Measurements from ENCODE around the gene IQGAP2. TPM values are rescaled to one million over a fixed set of nuclear protein-coding genes. Genes with fewer than 3 reads are reported as not detected.

IQGAP2 gene
- total and polyA plus RNA-seq, 9 of the 15 experiments (the other 6 are each of a cell fraction or from before 2014, with no cell fraction given), result 8.7 to 23.2 (median 17.4) TPM

GRCh38 chr5:76363352-76364225 is 39.5 kb upstream of the IQGAP2 start (continued):
- TF ChIP-seq PKNOX1 (IDR thresholded peaks at IDR 0.05) (peak; percentile 96), RBM15 (IDR thresholded peaks at IDR 0.05; ENCODE audit: insufficient read depth, low read length) (no peak), NCOA1 (IDR thresholded peaks at IDR 0.05; ENCODE audit: low read depth) (peak; percentile 52; the same call in 1 of the 2 replicates), UBTF (IDR thresholded peaks at IDR 0.05; ENCODE audit: borderline replicate concordance in 1 of 2, low read depth in 2 of 2, low read length in 2 of 2) (0 out of 4 replicates have a peak, but pooled peaks of 1 of the 2 experiments have one; percentile 67), CREM (IDR thresholded peaks at IDR 0.05; ENCODE audit: low read depth) (peak; percentile 16; the same call in 1 of the 2 replicates), JUND (IDR thresholded peaks at IDR 0.05; ENCODE audit: borderline replicate concordance, low read depth, low read length) (peak; percentile 45; the same call in 1 of the 2 replicates), JUND (tag; IDR thresholded peaks at IDR 0.05; ENCODE audit: borderline replicate concordance, low read depth, low read length) (peak; percentile 66; the same call in 2 of the 3 replicates), TAL1 (IDR thresholded peaks at IDR 0.05) (peak; percentile 89), ZNF766 (CRISPR knock-in tag; conservative IDR thresholded peaks at IDR 0.05) (peak; percentile 66), HDAC1 (IDR thresholded peaks at IDR 0.05) (peak in 1 of 2 experiments; percentile 63; a peak in 1 of 4 replicates), RCOR1 (IDR thresholded peaks at IDR 0.05; ENCODE audit: borderline replicate concordance in 1 of 2, low read depth in 2 of 2, low read length in 2 of 2) (peak in 1 of 2 experiments; percentile 61; a peak in 2 of 4 replicates), RBM34 (IDR thresholded peaks at IDR 0.05; ENCODE audit: borderline replicate concordance, insufficient read depth, low read length) (no peak), GABPB1 (CRISPR knock-in tag; IDR thresholded peaks at IDR 0.05) (no peak), PHF21A (IDR thresholded peaks at IDR 0.05; ENCODE audit: borderline replicate concordance, low read depth) (no peak), NCOR1 (IDR thresholded peaks at IDR 0.05) (peak; percentile 90)
- TF ChIP-seq, protein P1, sequence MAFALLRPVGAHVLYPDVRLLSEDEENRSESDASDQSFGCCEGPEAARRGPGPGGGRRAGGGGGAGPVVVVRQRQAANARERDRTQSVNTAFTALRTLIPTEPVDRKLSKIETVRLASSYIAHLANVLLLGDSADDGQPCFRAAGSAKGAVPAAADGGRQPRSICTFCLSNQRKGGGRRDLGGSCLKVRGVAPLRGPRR (CRISPR knock-in tag; IDR thresholded peaks at IDR 0.05), result no peak
- TF ChIP-seq, protein P2, sequence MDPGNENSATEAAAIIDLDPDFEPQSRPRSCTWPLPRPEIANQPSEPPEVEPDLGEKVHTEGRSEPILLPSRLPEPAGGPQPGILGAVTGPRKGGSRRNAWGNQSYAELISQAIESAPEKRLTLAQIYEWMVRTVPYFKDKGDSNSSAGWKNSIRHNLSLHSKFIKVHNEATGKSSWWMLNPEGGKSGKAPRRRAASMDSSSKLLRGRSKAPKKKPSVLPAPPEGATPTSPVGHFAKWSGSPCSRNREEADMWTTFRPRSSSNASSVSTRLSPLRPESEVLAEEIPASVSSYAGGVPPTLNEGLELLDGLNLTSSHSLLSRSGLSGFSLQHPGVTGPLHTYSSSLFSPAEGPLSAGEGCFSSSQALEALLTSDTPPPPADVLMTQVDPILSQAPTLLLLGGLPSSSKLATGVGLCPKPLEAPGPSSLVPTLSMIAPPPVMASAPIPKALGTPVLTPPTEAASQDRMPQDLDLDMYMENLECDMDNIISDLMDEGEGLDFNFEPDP (CRISPR knock-in tag; IDR thresholded peaks at IDR 0.05), result no peak
- TF ChIP-seq, protein P3, sequence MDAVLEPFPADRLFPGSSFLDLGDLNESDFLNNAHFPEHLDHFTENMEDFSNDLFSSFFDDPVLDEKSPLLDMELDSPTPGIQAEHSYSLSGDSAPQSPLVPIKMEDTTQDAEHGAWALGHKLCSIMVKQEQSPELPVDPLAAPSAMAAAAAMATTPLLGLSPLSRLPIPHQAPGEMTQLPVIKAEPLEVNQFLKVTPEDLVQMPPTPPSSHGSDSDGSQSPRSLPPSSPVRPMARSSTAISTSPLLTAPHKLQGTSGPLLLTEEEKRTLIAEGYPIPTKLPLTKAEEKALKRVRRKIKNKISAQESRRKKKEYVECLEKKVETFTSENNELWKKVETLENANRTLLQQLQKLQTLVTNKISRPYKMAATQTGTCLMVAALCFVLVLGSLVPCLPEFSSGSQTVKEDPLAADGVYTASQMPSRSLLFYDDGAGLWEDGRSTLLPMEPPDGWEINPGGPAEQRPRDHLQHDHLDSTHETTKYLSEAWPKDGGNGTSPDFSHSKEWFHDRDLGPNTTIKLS (IDR thresholded peaks at IDR 0.05; ENCODE audit: borderline replicate concordance, low read depth), result 0 out of 2 replicates have a peak, but pooled peaks have one; percentile 35
